Adrenal gland (tissue), 5 donors: Measurements from ENCODE around the gene NDC1.

Experiments
- POLR2A ChIP-seq, 2 donors: fragments of 450-650 bp; IDR thresholded peaks; one replicate each; pipeline ENCODE4 v1.6.1; 2017; ENCODE audit warnings: antibody characterized with exemption in 2 of 2, mild to moderate bottlenecking in 2 of 2, moderate library complexity in 1 of 2
- TF ChIP-seq, protein P1 (sequence below), 6 experiments: fragments of 450-650 bp in 4 of 6; fragments of 200-600 bp in 2 of 6; sonication (generic) in 1 of 6; IDR thresholded peaks; 1 replicate in 5 of 6; 2 replicates in 1 of 6; pipeline versions ENCODE4 v1.5.1 to v1.8.0; 2016 to 2021; ENCODE audit warnings: antibody characterized with exemption in 6 of 6, mild to moderate bottlenecking in 2 of 6, moderate library complexity in 1 of 6
- donor health status: DM: no; HTN: no; CAD: no.

DNA sequence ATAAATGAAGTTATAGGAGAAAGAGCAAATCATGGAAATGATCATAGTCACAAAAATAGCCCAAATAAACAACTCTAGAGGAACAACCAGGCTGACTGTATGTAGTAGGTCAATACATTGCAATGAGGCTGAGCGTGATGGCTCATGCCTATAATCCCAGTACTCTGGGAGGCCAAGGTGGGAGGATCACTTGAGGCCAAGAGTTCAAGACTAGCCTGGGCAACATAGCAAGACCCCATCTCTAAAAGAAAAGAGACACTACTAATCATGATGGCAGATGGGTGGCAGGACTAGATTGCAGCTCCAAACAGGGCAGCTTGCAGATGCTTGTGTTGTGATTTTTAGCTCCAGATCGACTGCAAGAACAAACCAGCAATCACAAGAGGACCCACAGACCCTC is 27.6 kb downstream of the NDC1 start:
- TF ChIP-seq, protein P1, sequence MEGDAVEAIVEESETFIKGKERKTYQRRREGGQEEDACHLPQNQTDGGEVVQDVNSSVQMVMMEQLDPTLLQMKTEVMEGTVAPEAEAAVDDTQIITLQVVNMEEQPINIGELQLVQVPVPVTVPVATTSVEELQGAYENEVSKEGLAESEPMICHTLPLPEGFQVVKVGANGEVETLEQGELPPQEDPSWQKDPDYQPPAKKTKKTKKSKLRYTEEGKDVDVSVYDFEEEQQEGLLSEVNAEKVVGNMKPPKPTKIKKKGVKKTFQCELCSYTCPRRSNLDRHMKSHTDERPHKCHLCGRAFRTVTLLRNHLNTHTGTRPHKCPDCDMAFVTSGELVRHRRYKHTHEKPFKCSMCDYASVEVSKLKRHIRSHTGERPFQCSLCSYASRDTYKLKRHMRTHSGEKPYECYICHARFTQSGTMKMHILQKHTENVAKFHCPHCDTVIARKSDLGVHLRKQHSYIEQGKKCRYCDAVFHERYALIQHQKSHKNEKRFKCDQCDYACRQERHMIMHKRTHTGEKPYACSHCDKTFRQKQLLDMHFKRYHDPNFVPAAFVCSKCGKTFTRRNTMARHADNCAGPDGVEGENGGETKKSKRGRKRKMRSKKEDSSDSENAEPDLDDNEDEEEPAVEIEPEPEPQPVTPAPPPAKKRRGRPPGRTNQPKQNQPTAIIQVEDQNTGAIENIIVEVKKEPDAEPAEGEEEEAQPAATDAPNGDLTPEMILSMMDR (IDR thresholded peaks at IDR 0.05), result no peak
- TF ChIP-seq POLR2A (IDR thresholded peaks at IDR 0.05), result no peak
